WERI-Rb-1 (cell line): ENCODE data around the gene DOK7.

Experiments
- DNase-seq: peaks from one replicate; pipeline ENCODE4 v3.0.0-alpha.2; 2020
- H3K27ac ChIP-seq: fragments of 250-450 bp; sonication (Bioruptor Pico); 2 replicates; pipeline ENCODE4 v1.5.1; 2020; ENCODE audit warnings: mild to moderate bottlenecking, moderate library complexity
- H3K27me3 ChIP-seq: fragments of 250-450 bp; sonication (Bioruptor Pico); 2 replicates; pipeline ENCODE4 v1.5.1; 2021; ENCODE audit warnings: mild to moderate bottlenecking, low read depth, moderate library complexity; ENCODE audit not compliant: insufficient read depth, severe bottlenecking
- H3K36me3 ChIP-seq: fragments of 250-450 bp; sonication (Bioruptor Pico); 2 replicates; pipeline ENCODE4 v1.5.1; 2020; ENCODE audit warnings: mild to moderate bottlenecking, moderate library complexity
- H3K4me3 ChIP-seq: 2 replicates; pipeline ENCODE4 v1.5.1; 2011; ENCODE audit warnings: low read depth, mild to moderate bottlenecking, control low read depth, low read length
- H3K9me3 ChIP-seq: fragments of 250-450 bp; sonication (Bioruptor Pico); 2 replicates; pipeline ENCODE4 v1.5.1; 2021; ENCODE audit warnings: mild to moderate bottlenecking, moderate library complexity; ENCODE audit not compliant: severe bottlenecking
- TF ChIP-seq, protein P1 (sequence below): IDR thresholded peaks from 2 replicates; pipeline ENCODE4 v1.5.1; 2011; ENCODE audit warnings: low read depth, mild to moderate bottlenecking, control low read depth, inconsistent platforms, low read length

Gene DOK7

DNA sequence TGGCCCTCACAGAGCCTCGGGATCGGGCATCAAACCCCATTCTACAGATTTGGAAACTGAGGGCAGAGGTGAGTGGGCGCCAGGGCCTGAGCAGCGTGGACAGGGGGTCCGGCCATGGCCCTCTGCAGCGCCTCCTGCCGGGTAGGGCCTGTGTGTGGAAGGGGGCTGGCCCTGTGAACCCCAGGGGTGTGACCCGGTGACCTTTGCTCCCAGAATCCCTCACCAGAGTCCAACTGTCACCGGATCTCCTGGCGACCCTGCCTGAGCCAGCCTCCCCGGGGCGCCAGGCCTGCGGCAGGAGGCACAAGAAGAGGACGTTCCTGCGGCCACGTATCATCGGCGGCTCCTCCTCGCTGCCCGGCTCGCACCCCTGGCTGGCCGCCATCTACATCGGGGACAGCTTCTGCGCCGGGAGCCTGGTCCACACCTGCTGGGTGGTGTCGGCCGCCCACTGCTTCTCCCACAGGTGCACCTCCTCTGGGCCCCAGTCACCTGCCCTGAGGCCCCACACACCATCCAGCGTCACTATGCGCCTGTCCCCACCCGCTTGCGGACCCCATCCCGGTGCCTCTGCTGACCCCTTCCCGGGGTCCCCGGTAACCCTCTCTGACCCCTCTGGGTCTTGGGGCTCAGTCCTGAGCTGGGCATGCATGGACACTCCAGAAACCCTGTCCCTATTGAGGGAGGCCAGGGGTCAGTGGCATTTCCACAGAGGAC is 17.1 kb upstream of the DOK7 start:
- no peak for DNase-seq
- Histone ChIP-seq H3K36me3 (no peaks in the 10 kb centered on the region), H3K27ac (no peak overlapping the region), H3K9me3 (no peaks in the 10 kb centered on the region), H3K4me3 (no peak overlapping the region), H3K27me3 (no peaks in the 10 kb centered on the region)
- TF ChIP-seq, protein P1, sequence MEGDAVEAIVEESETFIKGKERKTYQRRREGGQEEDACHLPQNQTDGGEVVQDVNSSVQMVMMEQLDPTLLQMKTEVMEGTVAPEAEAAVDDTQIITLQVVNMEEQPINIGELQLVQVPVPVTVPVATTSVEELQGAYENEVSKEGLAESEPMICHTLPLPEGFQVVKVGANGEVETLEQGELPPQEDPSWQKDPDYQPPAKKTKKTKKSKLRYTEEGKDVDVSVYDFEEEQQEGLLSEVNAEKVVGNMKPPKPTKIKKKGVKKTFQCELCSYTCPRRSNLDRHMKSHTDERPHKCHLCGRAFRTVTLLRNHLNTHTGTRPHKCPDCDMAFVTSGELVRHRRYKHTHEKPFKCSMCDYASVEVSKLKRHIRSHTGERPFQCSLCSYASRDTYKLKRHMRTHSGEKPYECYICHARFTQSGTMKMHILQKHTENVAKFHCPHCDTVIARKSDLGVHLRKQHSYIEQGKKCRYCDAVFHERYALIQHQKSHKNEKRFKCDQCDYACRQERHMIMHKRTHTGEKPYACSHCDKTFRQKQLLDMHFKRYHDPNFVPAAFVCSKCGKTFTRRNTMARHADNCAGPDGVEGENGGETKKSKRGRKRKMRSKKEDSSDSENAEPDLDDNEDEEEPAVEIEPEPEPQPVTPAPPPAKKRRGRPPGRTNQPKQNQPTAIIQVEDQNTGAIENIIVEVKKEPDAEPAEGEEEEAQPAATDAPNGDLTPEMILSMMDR = no peak

DNA sequence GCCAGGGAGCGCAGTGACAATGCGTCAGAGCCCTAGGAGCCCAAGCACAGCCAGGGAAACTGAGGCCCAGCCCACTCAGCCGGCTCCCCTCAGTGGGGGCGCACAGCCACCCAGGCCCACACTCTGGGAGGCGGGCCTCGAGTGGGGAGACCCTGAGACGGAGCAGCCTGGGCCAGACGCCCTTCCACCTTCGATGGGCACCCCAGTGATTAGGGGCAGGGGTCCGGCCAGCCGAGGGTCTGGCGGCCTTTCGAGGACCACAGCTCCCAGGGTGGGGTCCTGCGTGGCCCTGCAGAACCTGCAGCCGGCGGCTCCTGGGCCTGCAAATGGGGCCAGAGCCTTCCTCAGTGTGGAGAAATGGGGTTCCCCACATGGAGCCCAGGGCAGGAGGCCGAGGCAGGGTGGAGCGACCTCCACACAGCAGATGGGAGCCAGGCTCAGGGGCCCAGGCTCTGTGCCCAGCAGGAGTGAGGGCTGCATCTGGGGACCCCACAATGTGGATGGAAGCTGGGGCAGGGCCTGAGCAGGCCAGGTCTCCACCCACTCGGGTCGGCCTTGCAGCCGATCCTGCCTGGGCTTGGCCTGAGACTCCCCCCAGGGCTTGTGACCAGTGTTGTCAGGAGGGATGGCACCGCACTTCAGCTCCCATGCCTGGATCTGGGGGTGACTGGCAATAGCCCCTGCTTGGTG is 16.3 kb upstream of the DOK7 start:
- Histone ChIP-seq H3K4me3 (no peak overlapping the region), H3K9me3 (no peaks in the 10 kb centered on the region), H3K27ac (no peak overlapping the region), H3K36me3 (no peaks in the 10 kb centered on the region), H3K27me3 (no peaks in the 10 kb centered on the region)
- TF ChIP-seq, protein P1 = no peak
- no peak for DNase-seq

DNA sequence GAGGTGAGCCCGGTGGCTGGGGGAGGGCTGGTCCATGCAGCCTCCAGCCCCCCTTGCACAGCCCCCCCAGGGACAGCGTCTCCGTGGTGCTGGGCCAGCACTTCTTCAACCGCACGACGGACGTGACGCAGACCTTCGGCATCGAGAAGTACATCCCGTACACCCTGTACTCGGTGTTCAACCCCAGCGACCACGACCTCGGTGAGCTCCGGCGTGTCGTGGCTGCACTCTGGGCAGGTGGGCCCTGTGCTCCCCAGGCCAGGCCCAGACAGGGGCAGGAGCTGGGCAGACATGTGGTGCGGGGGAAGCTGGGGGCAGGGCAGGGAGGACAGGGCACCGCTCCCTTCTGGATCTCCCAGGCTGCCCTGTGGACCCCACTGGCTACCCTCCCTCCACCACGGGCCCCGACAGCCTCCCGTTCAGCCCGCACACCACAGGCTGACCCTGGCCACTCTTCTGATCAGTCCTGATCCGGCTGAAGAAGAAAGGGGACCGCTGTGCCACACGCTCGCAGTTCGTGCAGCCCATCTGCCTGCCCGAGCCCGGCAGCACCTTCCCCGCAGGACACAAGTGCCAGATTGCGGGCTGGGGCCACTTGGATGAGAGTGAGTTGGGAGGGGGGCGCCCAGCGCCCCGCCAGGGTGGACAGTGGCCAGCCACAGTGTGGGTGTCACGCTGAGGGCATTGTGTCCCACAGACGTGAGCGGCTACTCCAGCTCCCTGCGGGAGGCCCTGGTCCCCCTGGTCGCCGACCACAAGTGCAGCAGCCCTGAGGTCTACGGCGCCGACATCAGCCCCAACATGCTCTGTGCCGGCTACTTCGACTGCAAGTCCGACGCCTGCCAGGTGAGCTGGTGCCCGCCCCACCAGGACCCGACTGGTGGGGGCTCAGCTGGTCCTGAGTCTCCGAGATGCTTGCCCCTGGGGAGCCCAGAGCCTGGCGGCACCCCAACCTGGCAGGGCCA is 15.4 kb upstream of the DOK7 start:
- TF ChIP-seq, protein P1 = no peak
- Histone ChIP-seq H3K9me3 (no peaks in the 10 kb centered on the region), H3K4me3 (no peak overlapping the region), H3K36me3 (no peaks in the 10 kb centered on the region), H3K27me3 (no peaks in the 10 kb centered on the region), H3K27ac (no peak overlapping the region)
- DNase-seq = no peak

DNA sequence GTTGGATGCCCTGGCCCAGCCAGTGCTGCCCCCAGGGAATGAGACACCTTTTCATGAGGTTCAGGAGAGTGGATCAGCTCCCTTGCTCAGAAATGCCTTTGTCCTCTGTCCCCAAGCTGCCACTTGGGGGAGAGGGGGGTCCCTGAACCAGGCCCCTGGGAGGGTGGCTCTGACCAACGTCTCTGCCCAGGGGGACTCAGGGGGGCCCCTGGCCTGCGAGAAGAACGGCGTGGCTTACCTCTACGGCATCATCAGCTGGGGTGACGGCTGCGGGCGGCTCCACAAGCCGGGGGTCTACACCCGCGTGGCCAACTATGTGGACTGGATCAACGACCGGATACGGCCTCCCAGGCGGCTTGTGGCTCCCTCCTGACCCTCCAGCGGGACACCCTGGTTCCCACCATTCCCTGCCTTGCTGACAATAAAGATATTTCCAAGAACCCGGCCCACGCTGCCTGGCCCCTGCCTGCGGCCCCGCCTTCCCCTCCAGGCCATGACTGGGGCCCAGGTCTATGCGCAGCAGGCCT is 14.0 kb upstream of the DOK7 start:
- no peak for DNase-seq

More for the DNA sequence above, 14.0 kb upstream of the DOK7 start:
- TF ChIP-seq, protein P1 = no peak
- H3K9me3 ChIP-seq = peaks cover 5% of the 10 kb centered on the region
- no peak overlapping the region for H3K27ac ChIP-seq
- H3K4me3 ChIP-seq = no peak overlapping the region
- H3K27me3 ChIP-seq = no peaks in the 10 kb centered on the region
- H3K36me3 ChIP-seq = no peaks in the 10 kb centered on the region
